K562 (cell line): Measurements from ENCODE around the gene UBE2S.

Experiments
- CBX8 ChIP-seq: fragments of 200-600 bp; sonication (generic); IDR thresholded peaks from 2 replicates; pipeline ENCODE4 v1.6.1; 2012; ENCODE audit warnings: borderline replicate concordance, mixed run types, low read depth, mild to moderate bottlenecking, moderate library complexity, mixed read lengths, low read length, control low read depth, inconsistent platforms; ENCODE audit not compliant: poor library complexity, severe bottlenecking; ENCODE audit errors: extremely low read depth
- FOXK2 ChIP-seq, 2 experiments: fragments of 450-650 bp; IDR thresholded peaks in 1 of 2; conservative IDR thresholded peaks in 1 of 2; 2 replicates each; pipeline ENCODE4 v1.6.1; 2016; ENCODE audit warnings: low read depth in 2 of 2, mild to moderate bottlenecking in 1 of 2
- MEIS2 ChIP-seq: fragments of 450-650 bp; IDR thresholded peaks from 2 replicates; pipeline ENCODE4 v1.6.1; 2014; ENCODE audit warnings: mild to moderate bottlenecking; ENCODE audit not compliant: partially characterized antibody
- NFE2 ChIP-seq: IDR thresholded peaks from 2 replicates; pipeline ENCODE4 v1.6.1; 2014; ENCODE audit warnings: antibody characterized with exemption, low read depth
- RBBP5 ChIP-seq: fragments of 200-600 bp; sonication (generic); IDR thresholded peaks from 2 replicates; pipeline ENCODE4 v1.6.1; 2012; ENCODE audit warnings: borderline replicate concordance, mild to moderate bottlenecking, low read length, control low read depth, inconsistent platforms; ENCODE audit not compliant: insufficient read depth, poor library complexity, severe bottlenecking
- TAF1 ChIP-seq: IDR thresholded peaks from 2 replicates; pipeline ENCODE4 v1.6.1; 2011; ENCODE audit warnings: mild to moderate bottlenecking, low read length, moderate library complexity; ENCODE audit not compliant: insufficient read depth, control insufficient read depth, severe bottlenecking; ENCODE audit errors: extremely low read depth
- TF ChIP-seq, protein P1 (sequence below): fragments of 250-450 bp; sonication (Bioruptor Pico); IDR thresholded peaks from 2 replicates; pipeline ENCODE4 v1.8.0; 2022; ENCODE audit warnings: moderate library complexity, mild to moderate bottlenecking, inconsistent platforms
- TF ChIP-seq, protein P2 (sequence below): sonication (generic); formaldehyde crosslinking; IDR thresholded peaks from 2 replicates; pipeline ENCODE4 v1.5.0; 2020; ENCODE audit warnings: missing genetic modification reagents
- TF ChIP-seq, protein P3 (sequence below): fragments of 450-650 bp; IDR thresholded peaks from 2 replicates; pipeline ENCODE4 v1.6.1; 2016; ENCODE audit warnings: low read depth
- TF ChIP-seq, protein P4 (sequence below): sonication (generic); formaldehyde crosslinking; IDR thresholded peaks from 2 replicates; pipeline ENCODE4 v1.8.1; 2023; ENCODE audit warnings: missing genetic modification reagents, mild to moderate bottlenecking, borderline replicate concordance
- TF ChIP-seq, protein P5 (sequence below), 2 experiments: fragments of 450-650 bp in 1 of 2; sonication (generic) in 1 of 2; formaldehyde crosslinking in 1 of 2; IDR thresholded peaks in 1 of 2; conservative IDR thresholded peaks in 1 of 2; 2 replicates each; pipeline versions ENCODE4 v1.6.1 to v1.8.1; 2016 to 2023; ENCODE audit warnings: mild to moderate bottlenecking in 2 of 2, moderate library complexity in 2 of 2, inconsistent platforms in 1 of 2, missing genetic modification reagents in 1 of 2
- TF ChIP-seq, protein P6 (sequence below): sonication (generic); formaldehyde crosslinking; IDR thresholded peaks from 2 replicates; pipeline ENCODE4 v1.8.0; 2023; ENCODE audit warnings: mild to moderate bottlenecking, missing genetic modification reagents

DNA sequence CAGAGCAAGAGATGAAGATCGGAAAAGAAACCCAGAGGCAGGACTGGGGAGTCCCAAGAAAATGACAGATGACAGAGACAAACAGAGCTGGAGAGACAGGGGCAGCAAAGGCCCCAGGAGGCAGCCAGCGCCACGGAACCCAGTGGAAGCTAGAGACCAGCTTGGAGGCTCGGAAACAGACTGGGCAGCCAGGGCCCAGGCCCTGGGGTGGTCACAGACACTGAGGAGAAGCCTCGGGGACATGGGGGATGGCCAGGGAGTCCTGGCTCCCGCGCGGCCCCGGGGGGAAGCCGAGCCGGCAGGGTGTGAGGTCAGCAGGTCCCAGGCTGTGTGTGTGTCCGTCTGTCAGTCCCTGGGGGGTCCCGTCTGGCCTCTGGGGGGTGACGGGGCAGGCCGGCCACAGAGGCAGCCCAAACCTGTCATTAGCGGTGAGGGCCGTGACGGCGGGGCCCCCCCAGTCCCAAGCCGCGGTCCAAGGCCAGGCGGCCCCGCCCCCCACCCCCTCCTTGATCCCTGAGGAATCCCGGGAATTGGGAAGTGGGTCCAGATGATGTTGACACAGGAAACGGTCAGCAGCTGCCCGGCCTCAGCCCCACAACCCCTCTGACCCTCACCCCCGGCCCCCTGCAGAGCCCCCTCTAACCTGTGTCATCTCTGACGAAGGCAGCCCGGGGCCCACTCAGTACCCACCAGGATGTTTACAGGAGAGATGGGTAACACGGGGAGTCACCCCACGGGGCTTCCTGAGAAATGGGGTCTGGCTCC, 33.4 kb downstream of the UBE2S start:
- no peak for TF ChIP-seq TAF1
- TF ChIP-seq, protein P1, sequence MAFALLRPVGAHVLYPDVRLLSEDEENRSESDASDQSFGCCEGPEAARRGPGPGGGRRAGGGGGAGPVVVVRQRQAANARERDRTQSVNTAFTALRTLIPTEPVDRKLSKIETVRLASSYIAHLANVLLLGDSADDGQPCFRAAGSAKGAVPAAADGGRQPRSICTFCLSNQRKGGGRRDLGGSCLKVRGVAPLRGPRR (CRISPR knock-in tag): no peak
- no peak for TF ChIP-seq CBX8
- no peak for TF ChIP-seq RBBP5
- TF ChIP-seq, protein P2, sequence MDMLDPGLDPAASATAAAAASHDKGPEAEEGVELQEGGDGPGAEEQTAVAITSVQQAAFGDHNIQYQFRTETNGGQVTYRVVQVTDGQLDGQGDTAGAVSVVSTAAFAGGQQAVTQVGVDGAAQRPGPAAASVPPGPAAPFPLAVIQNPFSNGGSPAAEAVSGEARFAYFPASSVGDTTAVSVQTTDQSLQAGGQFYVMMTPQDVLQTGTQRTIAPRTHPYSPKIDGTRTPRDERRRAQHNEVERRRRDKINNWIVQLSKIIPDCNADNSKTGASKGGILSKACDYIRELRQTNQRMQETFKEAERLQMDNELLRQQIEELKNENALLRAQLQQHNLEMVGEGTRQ (CRISPR knock-in tag): no peak
- TF ChIP-seq, protein P3, sequence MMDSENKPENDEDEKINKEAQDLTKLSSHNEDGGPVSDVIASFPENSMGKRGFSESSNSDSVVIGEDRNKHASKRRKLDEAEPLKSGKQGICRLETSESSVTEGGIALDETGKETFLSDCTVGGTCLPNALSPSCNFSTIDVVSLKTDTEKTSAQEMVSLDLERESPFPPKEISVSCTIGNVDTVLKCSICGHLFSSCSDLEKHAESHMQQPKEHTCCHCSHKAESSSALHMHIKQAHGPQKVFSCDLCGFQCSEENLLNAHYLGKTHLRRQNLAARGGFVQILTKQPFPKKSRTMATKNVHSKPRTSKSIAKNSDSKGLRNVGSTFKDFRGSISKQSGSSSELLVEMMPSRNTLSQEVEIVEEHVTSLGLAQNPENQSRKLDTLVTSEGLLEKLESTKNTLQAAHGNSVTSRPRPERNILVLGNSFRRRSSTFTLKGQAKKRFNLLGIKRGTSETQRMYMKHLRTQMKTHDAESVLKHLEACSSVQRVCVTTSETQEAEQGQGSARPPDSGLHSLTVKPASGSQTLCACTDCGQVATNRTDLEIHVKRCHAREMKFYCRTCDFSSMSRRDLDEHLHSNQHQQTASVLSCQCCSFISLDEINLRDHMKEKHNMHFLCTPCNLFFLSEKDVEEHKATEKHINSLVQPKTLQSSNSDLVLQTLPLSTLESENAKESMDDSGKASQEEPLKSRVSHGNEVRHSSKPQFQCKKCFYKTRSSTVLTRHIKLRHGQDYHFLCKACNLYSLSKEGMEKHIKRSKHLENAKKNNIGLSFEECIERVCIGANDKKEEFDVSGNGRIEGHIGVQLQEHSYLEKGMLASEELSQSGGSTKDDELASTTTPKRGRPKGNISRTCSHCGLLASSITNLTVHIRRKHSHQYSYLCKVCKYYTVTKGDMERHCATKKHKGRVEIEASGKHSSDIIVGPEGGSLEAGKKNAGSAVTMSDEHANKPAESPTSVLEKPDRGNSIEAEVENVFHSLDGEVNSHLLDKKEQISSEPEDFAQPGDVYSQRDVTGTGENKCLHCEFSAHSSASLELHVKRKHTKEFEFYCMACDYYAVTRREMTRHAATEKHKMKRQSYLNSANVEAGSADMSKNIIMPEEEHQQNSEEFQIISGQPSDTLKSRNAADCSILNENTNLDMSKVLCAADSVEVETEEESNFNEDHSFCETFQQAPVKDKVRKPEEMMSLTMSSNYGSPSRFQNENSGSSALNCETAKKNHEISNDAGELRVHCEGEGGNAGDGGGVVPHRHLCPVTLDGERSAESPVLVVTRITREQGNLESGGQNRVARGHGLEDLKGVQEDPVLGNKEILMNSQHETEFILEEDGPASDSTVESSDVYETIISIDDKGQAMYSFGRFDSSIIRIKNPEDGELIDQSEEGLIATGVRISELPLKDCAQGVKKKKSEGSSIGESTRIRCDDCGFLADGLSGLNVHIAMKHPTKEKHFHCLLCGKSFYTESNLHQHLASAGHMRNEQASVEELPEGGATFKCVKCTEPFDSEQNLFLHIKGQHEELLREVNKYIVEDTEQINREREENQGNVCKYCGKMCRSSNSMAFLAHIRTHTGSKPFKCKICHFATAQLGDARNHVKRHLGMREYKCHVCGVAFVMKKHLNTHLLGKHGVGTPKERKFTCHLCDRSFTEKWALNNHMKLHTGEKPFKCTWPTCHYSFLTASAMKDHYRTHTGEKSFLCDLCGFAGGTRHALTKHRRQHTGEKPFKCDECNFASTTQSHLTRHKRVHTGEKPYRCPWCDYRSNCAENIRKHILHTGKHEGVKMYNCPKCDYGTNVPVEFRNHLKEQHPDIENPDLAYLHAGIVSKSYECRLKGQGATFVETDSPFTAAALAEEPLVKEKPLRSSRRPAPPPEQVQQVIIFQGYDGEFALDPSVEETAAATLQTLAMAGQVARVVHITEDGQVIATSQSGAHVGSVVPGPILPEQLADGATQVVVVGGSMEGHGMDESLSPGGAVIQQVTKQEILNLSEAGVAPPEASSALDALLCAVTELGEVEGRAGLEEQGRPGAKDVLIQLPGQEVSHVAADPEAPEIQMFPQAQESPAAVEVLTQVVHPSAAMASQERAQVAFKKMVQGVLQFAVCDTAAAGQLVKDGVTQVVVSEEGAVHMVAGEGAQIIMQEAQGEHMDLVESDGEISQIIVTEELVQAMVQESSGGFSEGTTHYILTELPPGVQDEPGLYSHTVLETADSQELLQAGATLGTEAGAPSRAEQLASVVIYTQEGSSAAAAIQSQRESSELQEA: no peak
- TF ChIP-seq, protein P4, sequence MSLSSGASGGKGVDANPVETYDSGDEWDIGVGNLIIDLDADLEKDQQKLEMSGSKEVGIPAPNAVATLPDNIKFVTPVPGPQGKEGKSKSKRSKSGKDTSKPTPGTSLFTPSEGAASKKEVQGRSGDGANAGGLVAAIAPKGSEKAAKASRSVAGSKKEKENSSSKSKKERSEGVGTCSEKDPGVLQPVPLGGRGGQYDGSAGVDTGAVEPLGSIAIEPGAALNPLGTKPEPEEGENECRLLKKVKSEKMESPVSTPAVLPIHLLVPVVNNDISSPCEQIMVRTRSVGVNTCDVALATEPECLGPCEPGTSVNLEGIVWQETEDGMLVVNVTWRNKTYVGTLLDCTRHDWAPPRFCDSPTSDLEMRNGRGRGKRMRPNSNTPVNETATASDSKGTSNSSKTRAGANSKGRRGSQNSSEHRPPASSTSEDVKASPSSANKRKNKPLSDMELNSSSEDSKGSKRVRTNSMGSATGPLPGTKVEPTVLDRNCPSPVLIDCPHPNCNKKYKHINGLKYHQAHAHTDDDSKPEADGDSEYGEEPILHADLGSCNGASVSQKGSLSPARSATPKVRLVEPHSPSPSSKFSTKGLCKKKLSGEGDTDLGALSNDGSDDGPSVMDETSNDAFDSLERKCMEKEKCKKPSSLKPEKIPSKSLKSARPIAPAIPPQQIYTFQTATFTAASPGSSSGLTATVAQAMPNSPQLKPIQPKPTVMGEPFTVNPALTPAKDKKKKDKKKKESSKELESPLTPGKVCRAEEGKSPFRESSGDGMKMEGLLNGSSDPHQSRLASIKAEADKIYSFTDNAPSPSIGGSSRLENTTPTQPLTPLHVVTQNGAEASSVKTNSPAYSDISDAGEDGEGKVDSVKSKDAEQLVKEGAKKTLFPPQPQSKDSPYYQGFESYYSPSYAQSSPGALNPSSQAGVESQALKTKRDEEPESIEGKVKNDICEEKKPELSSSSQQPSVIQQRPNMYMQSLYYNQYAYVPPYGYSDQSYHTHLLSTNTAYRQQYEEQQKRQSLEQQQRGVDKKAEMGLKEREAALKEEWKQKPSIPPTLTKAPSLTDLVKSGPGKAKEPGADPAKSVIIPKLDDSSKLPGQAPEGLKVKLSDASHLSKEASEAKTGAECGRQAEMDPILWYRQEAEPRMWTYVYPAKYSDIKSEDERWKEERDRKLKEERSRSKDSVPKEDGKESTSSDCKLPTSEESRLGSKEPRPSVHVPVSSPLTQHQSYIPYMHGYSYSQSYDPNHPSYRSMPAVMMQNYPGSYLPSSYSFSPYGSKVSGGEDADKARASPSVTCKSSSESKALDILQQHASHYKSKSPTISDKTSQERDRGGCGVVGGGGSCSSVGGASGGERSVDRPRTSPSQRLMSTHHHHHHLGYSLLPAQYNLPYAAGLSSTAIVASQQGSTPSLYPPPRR: no peak
- TF ChIP-seq MEIS2: no peak
- TF ChIP-seq FOXK2 (conservative IDR thresholded peaks at IDR 0.05 in 1 of 2, IDR thresholded peaks at IDR 0.05 in 1 of 2; ENCODE audit: low read depth in 2 of 2): no peak
- TF ChIP-seq, protein P5, sequence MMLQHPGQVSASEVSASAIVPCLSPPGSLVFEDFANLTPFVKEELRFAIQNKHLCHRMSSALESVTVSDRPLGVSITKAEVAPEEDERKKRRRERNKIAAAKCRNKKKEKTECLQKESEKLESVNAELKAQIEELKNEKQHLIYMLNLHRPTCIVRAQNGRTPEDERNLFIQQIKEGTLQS (IDR thresholded peaks at IDR 0.05): no peak
- TF ChIP-seq, protein P5 (CRISPR knock-in tag; conservative IDR thresholded peaks at IDR 0.05): no peak
- TF ChIP-seq, protein P6, sequence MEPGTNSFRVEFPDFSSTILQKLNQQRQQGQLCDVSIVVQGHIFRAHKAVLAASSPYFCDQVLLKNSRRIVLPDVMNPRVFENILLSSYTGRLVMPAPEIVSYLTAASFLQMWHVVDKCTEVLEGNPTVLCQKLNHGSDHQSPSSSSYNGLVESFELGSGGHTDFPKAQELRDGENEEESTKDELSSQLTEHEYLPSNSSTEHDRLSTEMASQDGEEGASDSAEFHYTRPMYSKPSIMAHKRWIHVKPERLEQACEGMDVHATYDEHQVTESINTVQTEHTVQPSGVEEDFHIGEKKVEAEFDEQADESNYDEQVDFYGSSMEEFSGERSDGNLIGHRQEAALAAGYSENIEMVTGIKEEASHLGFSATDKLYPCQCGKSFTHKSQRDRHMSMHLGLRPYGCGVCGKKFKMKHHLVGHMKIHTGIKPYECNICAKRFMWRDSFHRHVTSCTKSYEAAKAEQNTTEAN (CRISPR knock-in tag): no peak
- TF ChIP-seq NFE2: no peak
